Measurements from ENCODE around the gene KLHL29. TPM values are rescaled to one million over a fixed set of nuclear protein-coding genes. Genes with fewer than 3 reads are reported as not detected.

KLHL29 gene
- total RNA-seq, 1 experiment from 2014 or later, result 4.3 TPM

GRCh38 chr2:23487735-23488492 lies 102.9 kb downstream of the KLHL29 start:
- DNase-seq (ENCODE audit: extremely low read depth, low read depth), result no peak

- no peak for DNase-seq (ENCODE audit: extremely low read depth, low read depth)
Observed at GRCh38 chr2:23488584-23488983, 103.6 kb downstream of the KLHL29 start.

GRCh38 chr2:23489471-23490322 lies 104.7 kb downstream of the KLHL29 start:
- DNase-seq (ENCODE audit: extremely low read depth, low read depth), result no peak

- no peak for DNase-seq (ENCODE audit: extremely low read depth, low read depth)
Observed at GRCh38 chr2:23491591-23492336, 106.8 kb downstream of the KLHL29 start.

- DNase-seq (ENCODE audit: extremely low read depth, low read depth), result no peak
Observed at GRCh38 chr2:23492337-23492675, 107.3 kb downstream of the KLHL29 start.

- no peak for DNase-seq (ENCODE audit: extremely low read depth, low read depth)
Observed at GRCh38 chr2:23492921-23493320, 107.9 kb downstream of the KLHL29 start.

- DNase-seq (ENCODE audit: extremely low read depth, low read depth), result no peak
Observed at GRCh38 chr2:23493846-23494245, 108.9 kb downstream of the KLHL29 start.

- DNase-seq (ENCODE audit: extremely low read depth, low read depth), result no peak
Observed at GRCh38 chr2:23494286-23494685, 109.3 kb downstream of the KLHL29 start.

- DNase-seq (ENCODE audit: extremely low read depth, low read depth), result no peak
Observed at GRCh38 chr2:23495661-23496114, 110.7 kb downstream of the KLHL29 start.

GRCh38 chr2:23496456-23496855 lies 111.5 kb downstream of the KLHL29 start:
- DNase-seq (ENCODE audit: extremely low read depth, low read depth), result no peak

- DNase-seq (ENCODE audit: extremely low read depth, low read depth), result no peak
Observed at GRCh38 chr2:23497063-23497462, 112.1 kb downstream of the KLHL29 start.

GRCh38 chr2:23497536-23497935 lies 112.6 kb downstream of the KLHL29 start:
- no peak for DNase-seq (ENCODE audit: extremely low read depth, low read depth)

- DNase-seq (ENCODE audit: extremely low read depth, low read depth), result no peak
Observed at GRCh38 chr2:23498943-23499342, 114.0 kb downstream of the KLHL29 start.

GRCh38 chr2:23499439-23499838 lies 114.5 kb downstream of the KLHL29 start:
- no peak for DNase-seq (ENCODE audit: extremely low read depth, low read depth)

- DNase-seq (ENCODE audit: extremely low read depth, low read depth), result no peak
Observed at GRCh38 chr2:23500836-23501235, 115.9 kb downstream of the KLHL29 start.

GRCh38 chr2:23502096-23502495 lies 117.1 kb downstream of the KLHL29 start:
- no peak for DNase-seq (ENCODE audit: extremely low read depth, low read depth)

- no peak for DNase-seq (ENCODE audit: extremely low read depth, low read depth)
Observed at GRCh38 chr2:23503097-23503496, 118.1 kb downstream of the KLHL29 start.

- no peak for DNase-seq (ENCODE audit: extremely low read depth, low read depth)
Observed at GRCh38 chr2:23503682-23504081, 118.7 kb downstream of the KLHL29 start.

- no peak for DNase-seq (ENCODE audit: extremely low read depth, low read depth)
Observed at GRCh38 chr2:23504591-23504990, 119.6 kb downstream of the KLHL29 start.

- DNase-seq (ENCODE audit: extremely low read depth, low read depth), result no peak
Observed at GRCh38 chr2:23505218-23505983, 120.4 kb downstream of the KLHL29 start.
